Astrocyte (in vitro differentiated cells and primary cell): ENCODE data around the gene MC2R.
"Not testable (repeated sequence)": the region's sequence is repeated elsewhere in the genome, so short reads cannot be mapped to it uniquely, and the experiment has no call there.

Source experiments
- CTCF ChIP-seq: IDR thresholded peaks from 2 replicates; pipeline ENCODE4 v1.5.1; 2011; ENCODE audit warnings: low read depth, mild to moderate bottlenecking, inconsistent platforms, low read length, moderate library complexity; ENCODE audit not compliant: insufficient read depth
- EZH2 ChIP-seq: IDR thresholded peaks from 2 replicates; pipeline ENCODE4 v1.6.1; 2012; ENCODE audit warnings: mild to moderate bottlenecking, low read length, inconsistent platforms; ENCODE audit not compliant: insufficient read depth

DNA sequence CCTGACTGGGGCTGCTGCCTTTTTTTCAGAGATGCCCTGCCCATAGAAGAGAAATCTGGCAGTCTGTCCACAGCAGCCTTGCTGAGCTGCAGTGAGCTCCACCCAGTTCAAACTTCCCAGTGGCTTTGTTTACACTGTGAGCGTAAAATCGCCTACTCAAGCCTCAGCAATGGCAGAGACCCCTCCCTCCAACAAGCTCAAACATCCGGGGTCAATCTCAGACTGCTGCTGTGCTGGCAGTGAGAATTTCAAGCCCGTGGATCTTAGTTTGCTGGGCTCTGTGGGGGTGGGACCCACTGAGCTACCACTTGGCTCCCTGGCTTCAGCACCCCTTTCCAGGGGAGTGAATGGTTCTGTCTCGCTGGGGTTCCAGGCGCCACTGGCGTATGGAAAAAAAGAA, 52.4 kb downstream of the MC2R start:
- not testable (repeated sequence) for TF ChIP-seq CTCF, EZH2
